Mesendoderm (in vitro differentiated cells): ENCODE measurements around the gene ACP2.

ENCODE experiments used
- DNase-seq: peaks from one replicate; pipeline ENCODE4 v3.0.0; 2013
- H2AK5ac ChIP-seq: 2 replicates; pipeline ENCODE4 v1.6.1; 2013; ENCODE audit warnings: low read length, inconsistent platforms
- H2BK120ac ChIP-seq: 2 replicates; pipeline ENCODE4 v1.6.1; 2013; ENCODE audit warnings: low read depth, mild to moderate bottlenecking, low read length, moderate library complexity, mixed read lengths
- H2BK15ac ChIP-seq: replicated peaks from 2 replicates; pipeline ENCODE4 v1.6.1; 2013; ENCODE audit warnings: low read depth, mild to moderate bottlenecking, moderate library complexity
- H2BK5ac ChIP-seq: 2 replicates; pipeline ENCODE4 v1.6.1; 2013; ENCODE audit warnings: low read length, inconsistent platforms
- H3K18ac ChIP-seq: 2 replicates; pipeline ENCODE4 v1.6.1; 2013; ENCODE audit warnings: mild to moderate bottlenecking, low read length, mixed read lengths
- H3K23ac ChIP-seq: one replicate; pipeline ENCODE4 v1.6.1; 2013; ENCODE audit warnings: low read length
- H3K27ac ChIP-seq: 2 replicates; pipeline ENCODE4 v1.5.1; 2013; ENCODE audit warnings: low read depth, mild to moderate bottlenecking, inconsistent platforms, low read length, moderate library complexity
- H3K27me3 ChIP-seq: 2 replicates; pipeline ENCODE4 v1.6.1; 2013; ENCODE audit warnings: low read length, control low read depth, mild to moderate bottlenecking, inconsistent platforms; ENCODE audit not compliant: insufficient read depth, poor library complexity
- H3K36me3 ChIP-seq: 2 replicates; pipeline ENCODE4 v1.6.1; 2013; ENCODE audit warnings: low read length, inconsistent platforms; ENCODE audit not compliant: control insufficient read depth, insufficient read depth
- H3K4ac ChIP-seq: one replicate; pipeline ENCODE4 v1.6.1; 2013; ENCODE audit warnings: low read depth, mild to moderate bottlenecking, low read length, moderate library complexity
- H3K4me1 ChIP-seq: 2 replicates; pipeline ENCODE4 v1.6.1; 2013; ENCODE audit warnings: low read depth, low read length, inconsistent platforms; ENCODE audit not compliant: control insufficient read depth
- H3K4me2 ChIP-seq: 2 replicates; pipeline ENCODE4 v1.6.1; 2013; ENCODE audit warnings: low read length
- H3K4me3 ChIP-seq: 2 replicates; pipeline ENCODE4 v1.5.1; 2013; ENCODE audit warnings: mild to moderate bottlenecking, low read length
- H3K56ac ChIP-seq: one replicate; pipeline ENCODE4 v1.6.1; 2013; ENCODE audit warnings: low read length
- H3K79me1 ChIP-seq: 2 replicates; pipeline ENCODE4 v1.6.1; 2013; ENCODE audit warnings: low read length, inconsistent platforms
- H3K79me2 ChIP-seq: 2 replicates; pipeline ENCODE4 v1.6.1; 2013; ENCODE audit warnings: mild to moderate bottlenecking, low read length; ENCODE audit not compliant: control insufficient read depth, insufficient read depth
- H3K9ac ChIP-seq: 2 replicates; pipeline ENCODE4 v1.6.1; 2013; ENCODE audit warnings: low read length, inconsistent platforms
- H4K5ac ChIP-seq: one replicate; pipeline ENCODE4 v1.6.1; 2013; ENCODE audit warnings: low read length
- H4K8ac ChIP-seq: one replicate; pipeline ENCODE4 v1.6.1; 2013; ENCODE audit warnings: low read depth, mild to moderate bottlenecking, control low read depth, low read length, moderate library complexity
- WGBS: extraction: QIAGEN DNeasy Blood & Tissue Kit; methylation state at CpG from one replicate; pipeline ENCODE4 v1.1.7; 2013; ENCODE audit warnings: low lambda C conversion rate, missing lambda C conversion rate; ENCODE audit not compliant: insufficient coverage; ENCODE audit errors: extremely low coverage; 5-methylcytosine and 5-hydroxymethylcytosine counted together

ACP2 gene

DNA sequence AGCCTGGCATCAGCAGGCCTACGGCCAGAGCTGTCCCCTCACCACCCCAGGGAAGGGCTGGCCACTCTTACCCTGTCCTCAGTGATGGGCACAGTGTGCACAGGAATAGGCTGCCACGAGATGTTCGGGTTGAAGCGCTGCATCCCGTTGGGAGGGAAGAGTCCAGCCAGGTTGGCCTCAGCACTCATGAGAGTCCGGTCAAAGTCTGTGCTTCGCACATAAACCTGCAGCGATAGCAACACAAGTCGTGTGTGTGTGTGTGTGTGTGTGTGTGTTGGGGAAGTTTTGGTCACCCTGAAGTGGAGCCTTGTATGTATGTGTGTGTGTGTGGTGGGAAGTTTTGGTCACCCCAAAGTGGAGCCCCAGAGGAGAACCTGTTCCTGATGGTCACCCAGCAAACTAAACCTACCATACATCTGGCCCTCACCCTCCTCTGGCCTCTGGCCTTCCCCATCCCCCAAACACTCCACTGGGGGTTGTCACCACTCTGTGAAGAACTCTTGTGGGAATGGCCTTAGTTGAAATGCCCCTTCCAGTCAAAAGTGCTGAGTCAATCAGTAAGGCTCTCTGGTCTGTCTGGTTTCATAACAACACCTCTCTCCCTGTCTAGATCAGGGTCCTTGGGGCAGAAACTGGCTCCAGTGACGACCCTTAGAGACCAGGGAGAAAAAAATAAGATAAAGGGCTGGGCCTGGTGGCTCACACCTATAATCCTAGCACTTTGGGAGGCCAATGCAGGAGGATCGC, 2.8 kb downstream of the ACP2 start:
- H3K27ac ChIP-seq: no peak overlapping the region
- H4K5ac ChIP-seq: no peak overlapping the region
- H3K27me3 ChIP-seq: no peaks in the 10 kb centered on the region
- no peak overlapping the region for H3K23ac ChIP-seq
- H3K36me3 ChIP-seq: peaks cover 1% of the 10 kb centered on the region
- DNase-seq: no peak
- H2BK15ac ChIP-seq: no peak overlapping the region
- H3K79me2 ChIP-seq: peaks cover 4% of the 10 kb centered on the region
- no peak overlapping the region for H3K4me3 ChIP-seq
- no peak overlapping the region for H3K18ac ChIP-seq
- H3K4me1 ChIP-seq: peaks cover 5% of the 10 kb centered on the region
- H3K4me2 ChIP-seq: no peak overlapping the region
- H3K9ac ChIP-seq: no peak overlapping the region
- no peak overlapping the region for H3K56ac ChIP-seq
- peaks cover 9% of the 10 kb centered on the region for H3K79me1 ChIP-seq
- no peak overlapping the region for H3K4ac ChIP-seq
- H4K8ac ChIP-seq: no peak overlapping the region
- H2AK5ac ChIP-seq: no peak overlapping the region
- no peak overlapping the region for H2BK5ac ChIP-seq
- WGBS: no CpG with 5 or more reads among the region's 11 CpGs
- no peak overlapping the region for H2BK120ac ChIP-seq

DNA sequence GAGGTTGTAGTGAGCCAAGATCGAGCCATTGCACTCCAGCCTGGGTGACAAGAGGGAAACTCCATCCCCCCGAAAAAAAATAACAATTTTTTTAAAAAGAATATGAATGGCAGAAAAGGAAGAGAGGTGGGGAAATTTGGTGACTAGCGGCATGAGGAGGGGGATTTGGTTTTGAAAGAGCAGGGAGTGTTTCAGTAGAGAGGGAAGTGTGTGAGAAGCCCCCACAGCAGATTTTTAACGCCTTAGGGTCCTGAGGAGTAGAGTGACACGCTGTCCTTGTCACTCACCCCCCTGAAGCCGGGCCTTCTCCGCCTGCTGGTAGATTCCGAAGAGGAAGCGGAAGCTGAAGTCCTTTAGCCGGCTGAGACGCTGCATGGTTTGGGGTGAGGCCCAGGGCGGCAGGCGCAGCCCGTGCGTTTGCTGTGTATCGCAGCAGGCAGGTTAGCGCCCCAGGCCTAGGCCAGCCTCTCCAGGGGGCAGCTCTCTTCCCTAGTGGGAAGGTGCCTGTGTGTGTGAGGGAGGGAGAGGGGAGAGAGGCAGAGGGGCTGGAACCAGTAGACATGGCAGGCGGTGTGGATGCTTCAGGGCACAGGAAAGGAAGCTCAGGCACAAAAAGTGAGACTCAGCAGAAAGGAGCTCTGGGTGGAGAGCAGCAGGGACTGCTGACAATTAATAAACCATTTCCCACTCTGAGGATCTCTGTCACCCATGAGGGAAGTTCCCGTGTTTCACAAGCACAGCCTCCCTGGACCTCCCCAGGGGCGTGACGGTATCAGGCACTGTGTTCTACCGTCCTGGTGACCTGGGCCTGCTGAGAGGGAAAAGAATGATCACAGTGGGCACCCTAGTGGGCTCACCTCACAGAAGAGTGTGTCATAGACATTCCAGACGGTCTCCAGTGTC, 3.9 kb downstream of the ACP2 start:
- Histone ChIP-seq H3K36me3 (peaks cover 5% of the 10 kb centered on the region), H3K4me1 (peaks cover 5% of the 10 kb centered on the region), H2AK5ac (no peak overlapping the region), H3K56ac (no peak overlapping the region), H4K5ac (no peak overlapping the region), H2BK120ac (no peak overlapping the region), H3K18ac (no peak overlapping the region), H3K27ac (no peak overlapping the region), H3K4me2 (no peak overlapping the region), H2BK5ac (no peak overlapping the region), H4K8ac (no peak overlapping the region), H3K4me3 (no peak overlapping the region), H3K4ac (no peak overlapping the region), H3K23ac (no peak overlapping the region), H3K9ac (no peak overlapping the region), H3K27me3 (no peaks in the 10 kb centered on the region), H3K79me2 (peaks cover 4% of the 10 kb centered on the region), H2BK15ac (no peak overlapping the region), H3K79me1 (peaks cover 9% of the 10 kb centered on the region)
- DNase-seq: no peak
- no CpG with 5 or more reads among the region's 23 CpGs for WGBS

DNA sequence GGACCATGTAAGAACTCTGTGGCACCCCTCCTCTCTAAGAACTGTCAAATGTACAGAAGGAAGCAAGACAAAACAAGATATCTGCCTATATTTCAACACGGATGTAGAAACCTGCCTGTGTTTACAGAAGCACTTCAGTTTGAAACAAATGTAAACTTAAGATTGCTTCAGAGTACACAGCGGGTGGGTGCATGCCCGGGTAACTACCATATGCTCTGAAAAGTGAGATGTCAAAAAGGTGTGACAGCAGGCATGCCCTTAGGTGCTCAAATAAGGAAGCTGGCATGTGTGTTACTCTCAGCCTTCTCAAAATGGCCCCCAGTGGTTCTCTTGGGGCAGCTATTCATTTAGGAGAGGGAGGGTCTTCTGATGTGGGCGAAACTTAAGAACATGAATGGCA, 5.2 kb downstream of the ACP2 start:
- no CpG with 5 or more reads among the region's 4 CpGs for WGBS
- peaks cover 9% of the 10 kb centered on the region for H3K36me3 ChIP-seq

DNA sequence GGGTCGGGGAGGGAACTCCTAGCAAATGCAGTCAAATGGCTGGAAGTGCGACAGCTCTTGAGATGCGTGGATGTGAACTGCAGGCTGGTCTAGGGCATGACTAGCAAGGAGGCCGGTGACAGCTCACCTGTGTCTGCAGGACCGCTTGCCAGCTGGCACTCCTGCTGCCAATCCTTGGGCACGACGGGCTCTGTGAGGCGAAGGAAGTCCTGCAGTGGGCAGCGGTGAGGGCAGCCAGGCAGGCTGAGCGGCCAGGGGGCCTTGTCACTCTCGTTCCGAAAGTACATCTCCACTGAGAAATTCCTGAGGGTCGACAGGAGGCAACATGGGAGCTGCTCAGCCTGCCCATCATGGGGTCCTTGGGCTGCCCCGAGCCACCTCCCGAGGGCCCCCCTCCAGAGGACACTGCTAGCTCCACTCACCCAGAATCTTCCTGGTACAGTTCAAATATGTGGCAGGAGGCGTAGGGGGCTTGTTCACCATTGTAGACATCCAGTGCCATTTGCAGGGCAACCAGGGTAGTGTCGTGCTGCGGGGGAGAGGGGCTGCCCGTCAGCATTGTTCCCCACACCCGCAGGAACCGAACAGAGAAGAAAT, 5.9 kb downstream of the ACP2 start:
- H2BK15ac ChIP-seq: no peak overlapping the region

More for the DNA sequence above, 5.2 kb downstream of the ACP2 start:
- H2BK5ac ChIP-seq: no peak overlapping the region
- H3K9ac ChIP-seq: no peak overlapping the region
- no peak overlapping the region for H2BK120ac ChIP-seq
- no peaks in the 10 kb centered on the region for H3K27me3 ChIP-seq
- H3K79me2 ChIP-seq: no peaks in the 10 kb centered on the region
- no peak overlapping the region for H3K4me2 ChIP-seq
- H3K23ac ChIP-seq: no peak overlapping the region
- H3K4ac ChIP-seq: no peak overlapping the region
- no peak overlapping the region for H3K18ac ChIP-seq
- DNase-seq: no peak
- H3K4me3 ChIP-seq: no peak overlapping the region
- H2BK15ac ChIP-seq: no peak overlapping the region
- H3K56ac ChIP-seq: no peak overlapping the region
- peaks cover 3% of the 10 kb centered on the region for H3K4me1 ChIP-seq
- no peak overlapping the region for H3K27ac ChIP-seq
- H3K79me1 ChIP-seq: peaks cover 4% of the 10 kb centered on the region
- H4K5ac ChIP-seq: no peak overlapping the region
- H4K8ac ChIP-seq: no peak overlapping the region
- H2AK5ac ChIP-seq: no peak overlapping the region

DNA sequence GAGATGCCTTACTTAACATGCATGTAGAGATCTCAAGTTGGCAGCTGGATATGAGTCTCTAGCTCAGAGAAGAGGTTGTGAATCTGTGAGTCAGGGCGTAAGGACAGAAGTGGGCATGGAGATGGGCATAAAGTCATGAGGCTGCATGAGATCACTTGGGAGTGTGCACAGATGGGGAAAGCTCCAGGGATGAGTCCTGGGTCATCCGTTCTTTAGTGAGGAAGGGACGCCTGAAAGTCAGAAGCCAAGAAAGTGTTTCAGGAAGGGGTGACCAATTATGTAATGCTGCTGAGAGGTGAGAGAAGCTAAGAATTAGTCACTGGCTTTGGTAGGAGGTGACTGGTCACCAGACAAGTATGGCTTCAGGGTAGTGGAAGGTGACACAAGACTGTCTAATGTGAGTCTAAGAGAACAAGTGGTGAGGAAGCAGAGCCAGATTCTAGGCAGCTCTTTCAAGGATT, 6.7 kb downstream of the ACP2 start:
- Histone ChIP-seq H3K23ac (no peak overlapping the region), H3K79me1 (no peaks in the 10 kb centered on the region), H3K56ac (no peak overlapping the region), H3K4me3 (no peak overlapping the region), H3K18ac (no peak overlapping the region), H4K8ac (no peak overlapping the region), H3K4ac (no peak overlapping the region), H3K27me3 (no peaks in the 10 kb centered on the region), H3K27ac (no peak overlapping the region), H2BK120ac (no peak overlapping the region), H3K79me2 (no peaks in the 10 kb centered on the region), H2BK15ac (no peak overlapping the region), H3K4me2 (no peak overlapping the region), H4K5ac (no peak overlapping the region), H2AK5ac (no peak overlapping the region), H3K9ac (no peak overlapping the region), H3K4me1 (no peaks in the 10 kb centered on the region), H2BK5ac (no peak overlapping the region), H3K36me3 (peaks cover 9% of the 10 kb centered on the region)
- no CpG with 5 or more reads among the region's 3 CpGs for WGBS
- DNase-seq: no peak

More for the DNA sequence above, 5.9 kb downstream of the ACP2 start:
- Histone ChIP-seq H3K79me2 (no peaks in the 10 kb centered on the region), H3K56ac (no peak overlapping the region), H3K4me3 (no peak overlapping the region), H4K5ac (no peak overlapping the region), H3K9ac (no peak overlapping the region), H2AK5ac (no peak overlapping the region), H3K4ac (no peak overlapping the region), H3K23ac (no peak overlapping the region), H4K8ac (no peak overlapping the region), H3K18ac (no peak overlapping the region), H3K36me3 (peaks cover 9% of the 10 kb centered on the region), H3K27me3 (no peaks in the 10 kb centered on the region), H3K27ac (no peak overlapping the region), H2BK120ac (no peak overlapping the region), H3K79me1 (peaks cover 3% of the 10 kb centered on the region), H3K4me2 (no peak overlapping the region), H2BK5ac (no peak overlapping the region), H3K4me1 (no peaks in the 10 kb centered on the region)
- no CpG with 5 or more reads among the region's 21 CpGs for WGBS
- DNase-seq: no peak
